Smooth muscle cell (in vitro differentiated cells): ENCODE results near the gene INPP1. TPM values are rescaled to one million over a fixed set of nuclear protein-coding genes. Genes with fewer than 3 reads are reported as not detected.

Experiments used
- DNase-seq: peaks from one replicate; lab custom pipeline; 2025; ENCODE audit not compliant: unreplicated experiment; lab: John Stamatoyannopoulos, UW
- H2AFZ ChIP-seq: fragments of 200-600 bp; sonication (generic); 2 replicates; pipeline ENCODE4 v1.6.0; 2016; ENCODE audit warnings: antibody characterized with exemption, low read depth, mild to moderate bottlenecking
- H3F3A ChIP-seq: fragments of 200-600 bp; sonication (generic); 2 replicates; pipeline ENCODE4 v1.6.0; 2017; ENCODE audit warnings: antibody characterized with exemption, low read depth
- H3K27ac ChIP-seq: fragments of 200-600 bp; sonication (generic); 2 replicates; pipeline ENCODE4 v1.5.1; 2016; ENCODE audit warnings: low read depth, mild to moderate bottlenecking
- H3K27me3 ChIP-seq: fragments of 200-600 bp; sonication (generic); 2 replicates; pipeline ENCODE4 v1.6.1; 2016; ENCODE audit warnings: low read depth, mild to moderate bottlenecking
- H3K36me3 ChIP-seq: fragments of 200-600 bp; sonication (generic); 2 replicates; pipeline ENCODE4 v1.5.1; 2016; ENCODE audit warnings: low read depth
- H3K4me1 ChIP-seq: fragments of 200-600 bp; sonication (generic); 2 replicates; pipeline ENCODE4 v1.5.1; 2016; ENCODE audit warnings: low read depth
- H3K4me2 ChIP-seq: fragments of 200-600 bp; sonication (generic); 2 replicates; pipeline ENCODE4 v1.6.0; 2016; ENCODE audit warnings: mild to moderate bottlenecking
- H3K4me3 ChIP-seq: fragments of 200-600 bp; sonication (generic); 2 replicates; pipeline ENCODE4 v1.5.1; 2016; ENCODE audit warnings: mild to moderate bottlenecking
- H3K79me2 ChIP-seq: fragments of 200-600 bp; sonication (generic); 2 replicates; pipeline ENCODE4 v1.6.0; 2016; ENCODE audit warnings: low read depth, mild to moderate bottlenecking
- H3K9ac ChIP-seq: fragments of 200-600 bp; sonication (generic); 2 replicates; pipeline ENCODE4 v1.6.0; 2016; ENCODE audit warnings: low read depth
- H3K9me3 ChIP-seq: fragments of 200-600 bp; sonication (generic); replicated peaks from 2 replicates; pipeline ENCODE4 v1.5.1; 2016; ENCODE audit warnings: low read depth
- H4K20me1 ChIP-seq: fragments of 200-600 bp; sonication (generic); 2 replicates; pipeline ENCODE4 v1.6.0; 2016; ENCODE audit warnings: low read depth
- WGBS: methylation state at CpG from one replicate; pipeline ENCODE4 v1.1.7; 2016; ENCODE audit warnings: low lambda C conversion rate; 5-methylcytosine and 5-hydroxymethylcytosine counted together
- polyA plus RNA-seq: library from polyadenylated mRNA; unstranded; fragments of >200 nt; fragmentation: Nextera tagmentation; extraction: Ambion mirVana; gene quantifications from 2 replicates; pipeline ENCODE4 v1.2.1, GENCODE V29; 2016
- total RNA-seq: library from RNA; depleted of rRNA; stranded (reverse); fragments of >200 nt; gene quantifications from 2 replicates; pipeline ENCODE4 v1.2.3, GENCODE V29; 2014
- TF ChIP-seq, protein P1 (sequence below): fragments of 200-600 bp; sonication (generic); IDR thresholded peaks from 2 replicates; pipeline ENCODE4 v1.5.1; 2017; ENCODE audit warnings: borderline replicate concordance, mild to moderate bottlenecking, antibody characterized with exemption; ENCODE audit not compliant: insufficient read depth, poor library complexity, severe bottlenecking

The INPP1 gene
- total and polyA plus RNA-seq, 2 experiments from 2014 or later, result 4.5 to 14.3 TPM

DNA sequence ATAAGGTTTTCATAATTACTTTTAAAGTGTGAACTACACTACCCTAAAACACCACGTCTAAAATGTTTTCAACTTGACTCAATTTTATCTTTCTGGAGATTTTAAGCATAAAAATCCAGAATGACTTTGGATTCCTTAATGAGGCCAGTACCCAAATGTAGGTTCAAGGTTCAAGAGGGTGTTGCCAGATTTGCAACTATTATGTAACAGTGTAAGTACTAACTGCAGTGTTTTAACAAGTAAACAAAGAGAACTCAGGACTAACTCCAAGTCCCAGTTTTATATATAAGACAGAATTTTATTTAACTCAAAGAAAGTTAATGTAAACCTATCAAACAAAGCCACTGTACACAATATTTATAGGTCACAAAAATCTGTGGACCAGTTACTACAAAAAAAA, 29.5 kb upstream of the INPP1 start:
- Histone ChIP-seq H3K36me3 (no peaks in the 10 kb centered on the region), H3K27me3 (no peaks in the 10 kb centered on the region), H3K4me1 (peaks cover 6% of the 10 kb centered on the region), H3F3A (no peaks in the 10 kb centered on the region), H3K27ac (no peak overlapping the region), H3K9me3 (no peaks in the 10 kb centered on the region), H4K20me1 (peaks cover 4% of the 10 kb centered on the region), H3K9ac (no peak overlapping the region), H3K4me2 (no peak overlapping the region), H3K79me2 (peaks cover 16% of the 10 kb centered on the region), H2AFZ (no peak overlapping the region), H3K4me3 (no peak overlapping the region)
- DNase-seq, result no peak
- TF ChIP-seq, protein P1, sequence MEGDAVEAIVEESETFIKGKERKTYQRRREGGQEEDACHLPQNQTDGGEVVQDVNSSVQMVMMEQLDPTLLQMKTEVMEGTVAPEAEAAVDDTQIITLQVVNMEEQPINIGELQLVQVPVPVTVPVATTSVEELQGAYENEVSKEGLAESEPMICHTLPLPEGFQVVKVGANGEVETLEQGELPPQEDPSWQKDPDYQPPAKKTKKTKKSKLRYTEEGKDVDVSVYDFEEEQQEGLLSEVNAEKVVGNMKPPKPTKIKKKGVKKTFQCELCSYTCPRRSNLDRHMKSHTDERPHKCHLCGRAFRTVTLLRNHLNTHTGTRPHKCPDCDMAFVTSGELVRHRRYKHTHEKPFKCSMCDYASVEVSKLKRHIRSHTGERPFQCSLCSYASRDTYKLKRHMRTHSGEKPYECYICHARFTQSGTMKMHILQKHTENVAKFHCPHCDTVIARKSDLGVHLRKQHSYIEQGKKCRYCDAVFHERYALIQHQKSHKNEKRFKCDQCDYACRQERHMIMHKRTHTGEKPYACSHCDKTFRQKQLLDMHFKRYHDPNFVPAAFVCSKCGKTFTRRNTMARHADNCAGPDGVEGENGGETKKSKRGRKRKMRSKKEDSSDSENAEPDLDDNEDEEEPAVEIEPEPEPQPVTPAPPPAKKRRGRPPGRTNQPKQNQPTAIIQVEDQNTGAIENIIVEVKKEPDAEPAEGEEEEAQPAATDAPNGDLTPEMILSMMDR, result no peak
- 86% methylated on average over 1 of the region's 1 CpG for WGBS

- Histone ChIP-seq H3K9me3 (no peaks in the 10 kb centered on the region), H3K4me2 (no peak overlapping the region), H3K27ac (no peak overlapping the region), H3K4me1 (peaks cover 6% of the 10 kb centered on the region), H3K36me3 (no peaks in the 10 kb centered on the region), H4K20me1 (peaks cover 4% of the 10 kb centered on the region), H3K27me3 (no peaks in the 10 kb centered on the region), H3F3A (peaks cover 2% of the 10 kb centered on the region), H3K9ac (no peak overlapping the region), H3K79me2 (peaks cover 16% of the 10 kb centered on the region), H2AFZ (no peak overlapping the region), H3K4me3 (no peak overlapping the region)
- 91% methylated on average over 2 of the region's 2 CpGs for WGBS
- TF ChIP-seq, protein P1, result no peak
- no peak for DNase-seq
Observed at GRCh38 chr2:190315273-190315672, 28.1 kb upstream of the INPP1 start.

DNA sequence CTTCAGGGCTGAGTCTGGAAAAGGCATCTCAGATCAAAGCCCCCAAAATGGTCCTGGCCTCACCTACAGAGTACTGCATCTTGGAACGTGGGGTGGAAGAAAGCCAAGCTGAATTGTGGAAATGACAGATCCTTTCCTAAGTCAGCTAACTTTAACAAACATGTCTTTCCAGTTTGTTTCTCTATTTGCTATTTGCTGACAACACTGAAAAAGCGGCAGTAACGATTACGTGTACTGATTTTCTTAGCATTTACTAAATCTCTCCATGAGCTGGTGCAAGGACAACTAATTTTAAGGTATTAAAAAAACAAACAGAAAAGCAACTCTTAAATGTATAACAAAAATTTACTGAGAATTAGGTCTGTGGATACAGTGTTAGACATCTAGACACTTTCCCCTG, 24.9 kb upstream of the INPP1 start:
- Histone ChIP-seq H4K20me1 (peaks cover 4% of the 10 kb centered on the region), H2AFZ (peak overlapping the region; percentile 88), H3K27me3 (no peaks in the 10 kb centered on the region), H3K4me2 (peak overlapping the region; percentile 91), H3K79me2 (peaks cover 16% of the 10 kb centered on the region), H3K27ac (peak overlapping the region; percentile 5), H3K4me1 (peaks cover 6% of the 10 kb centered on the region), H3K9ac (peak overlapping the region; percentile 76), H3K9me3 (no peaks in the 10 kb centered on the region), H3K4me3 (peak overlapping the region; percentile 68), H3F3A (peaks cover 11% of the 10 kb centered on the region), H3K36me3 (no peaks in the 10 kb centered on the region)
- 77% methylated on average over 4 of the region's 4 CpGs for WGBS
- DNase-seq, result no peak
- TF ChIP-seq, protein P1, result no peak

- Histone ChIP-seq H3K4me3 (peak overlapping the region; percentile 68), H3F3A (peaks cover 11% of the 10 kb centered on the region), H4K20me1 (peaks cover 4% of the 10 kb centered on the region), H2AFZ (peak overlapping the region; percentile 88), H3K4me1 (peaks cover 6% of the 10 kb centered on the region), H3K9ac (peak overlapping the region; percentile 76), H3K27me3 (no peaks in the 10 kb centered on the region), H3K36me3 (no peaks in the 10 kb centered on the region), H3K27ac (peak overlapping the region; percentile 33), H3K9me3 (no peaks in the 10 kb centered on the region), H3K4me2 (peak overlapping the region; percentile 91), H3K79me2 (peaks cover 16% of the 10 kb centered on the region)
- no peak for DNase-seq
- WGBS, result 10% methylated on average over 12 of the region's 12 CpGs
- TF ChIP-seq, protein P1, result no peak
Observed at GRCh38 chr2:190318931-190319554, 24.3 kb upstream of the INPP1 start.
